Keratinocyte (primary cell): ENCODE results near the gene ZNF345.

Source experiments
- CTCF ChIP-seq, 3 experiments: IDR thresholded peaks in 1 of 3; conservative IDR thresholded peaks in 1 of 3; optimal IDR thresholded peaks in 1 of 3; 2 replicates in 2 of 3; 3 replicates in 1 of 3; pipeline versions ENCODE3 to v1.5.1; 2011; ENCODE audit warnings: low read length in 3 of 3, mild to moderate bottlenecking in 3 of 3, moderate library complexity in 2 of 3, control low read depth in 1 of 3, inconsistent platforms in 1 of 3; ENCODE audit not compliant: insufficient read depth in 2 of 3; ENCODE audit errors: extremely low read depth in 1 of 3
- EZH2 ChIP-seq: IDR thresholded peaks from one replicate; pipeline ENCODE4 v1.6.1; 2012; ENCODE audit warnings: inconsistent platforms, mild to moderate bottlenecking, low read length, moderate library complexity

DNA sequence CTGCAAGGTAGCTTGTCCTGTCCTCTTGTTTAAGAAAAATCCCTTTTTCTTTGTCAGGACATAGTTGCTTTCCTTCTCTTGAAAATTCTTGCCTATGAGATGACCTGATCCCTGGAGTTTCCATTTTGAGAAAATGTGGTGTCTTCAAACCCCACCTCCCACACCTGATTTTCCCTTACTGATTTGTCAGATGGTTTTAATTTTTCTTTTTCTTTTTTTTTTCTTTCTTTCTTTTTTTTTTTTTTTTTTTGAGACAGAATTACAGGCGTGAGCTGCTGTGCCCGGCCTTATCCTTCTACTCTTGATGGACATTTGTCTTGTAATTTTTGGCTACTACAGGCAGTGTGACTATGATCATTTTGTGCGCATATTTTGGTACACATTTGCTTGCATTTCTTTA is 1.2 kb downstream of the ZNF345 start:
- TF ChIP-seq CTCF (optimal IDR thresholded peaks at IDR 0.05 in 1 of 3, IDR thresholded peaks at IDR 0.05 in 1 of 3, conservative IDR thresholded peaks at IDR 0.05 in 1 of 3; ENCODE audit: extremely low read depth in 1 of 3, insufficient read depth in 2 of 3, low read length in 3 of 3) (no peak), EZH2 (no peak)
